Stomach (tissue), 9 donors: Measurements from ENCODE around the gene ANKRD53. TPM values are rescaled to one million over a fixed set of nuclear protein-coding genes. Genes with fewer than 3 reads are reported as not detected.

ENCODE experiments used
- DNase-seq, 2 donors: peaks; one replicate each; pipeline versions ENCODE4 v3.0.0 to v3.0.0-alpha.2; 2013 to 2019
- H3K27ac ChIP-seq, 5 donors: fragments of 200-600 bp in 4 of 5; sonication (generic) in 4 of 5; one replicate each; pipeline ENCODE4 v1.5.1; 2013 to 2019; ENCODE audit warnings: mild to moderate bottlenecking in 1 of 5, moderate library complexity in 1 of 5
- H3K27me3 ChIP-seq, 3 donors: fragments of 200-600 bp; sonication (generic); one replicate each; pipeline ENCODE4 v1.5.1; 2017 to 2019; ENCODE audit warnings: mixed run types in 1 of 3
- H3K36me3 ChIP-seq, 4 donors: fragments of 200-600 bp; sonication (generic); 1 replicate in 3 of 4; 2 replicates in 1 of 4; pipeline ENCODE4 v1.5.1; 2016 to 2019
- H3K4me1 ChIP-seq, 4 donors: fragments of 200-600 bp; sonication (generic); one replicate each; pipeline ENCODE4 v1.5.1; 2016 to 2019
- H3K4me3 ChIP-seq, 4 donors: fragments of 200-600 bp; sonication (generic) in 3 of 4; one replicate each; pipeline ENCODE4 v1.5.1; 2016 to 2019; ENCODE audit warnings: mild to moderate bottlenecking in 1 of 4
- H3K9me3 ChIP-seq, 4 donors: fragments of 200-600 bp; sonication (generic); one replicate each; pipeline ENCODE4 v1.5.1; 2016 to 2019
- EP300 ChIP-seq: sonication (generic); formaldehyde crosslinking; IDR thresholded peaks from one replicate; pipeline ENCODE4 v1.6.1; 2017; ENCODE audit warnings: antibody characterized with exemption
- POLR2A ChIP-seq, 4 donors: fragments of 450-650 bp; IDR thresholded peaks; one replicate each; pipeline ENCODE4 v1.6.1; 2016; ENCODE audit warnings: antibody characterized with exemption in 4 of 4, control low read depth in 2 of 4, mild to moderate bottlenecking in 1 of 4, moderate library complexity in 1 of 4
- POLR2AphosphoS5 ChIP-seq, 3 donors: sonication (generic); formaldehyde crosslinking; IDR thresholded peaks; one replicate each; pipeline ENCODE4 v1.6.1; 2016; ENCODE audit warnings: antibody characterized with exemption in 3 of 3
- WGBS, 5 donors: extraction: QIAGEN DNeasy Blood & Tissue Kit in 3 of 5; methylation state at CpG; one replicate each; pipeline versions ENCODE4 v1.1.5 to v1.1.7; 2013 to 2018; 5-methylcytosine and 5-hydroxymethylcytosine counted together
- intact Hi-C: fragments of 100-400 bp; cut with DNase I; formaldehyde crosslinking; loops from one replicate; pipeline ENCODE4 v1.15.1; 2023; ENCODE audit warnings: low total_unique reads
- polyA plus RNA-seq, 3 donors: library from polyadenylated mRNA; stranded (reverse); fragments of 200-250 nt; gene quantifications; one replicate each; pipeline ENCODE4 v1.2.3, GENCODE V29; 2013
- total RNA-seq, 5 donors: library from RNA; depleted of rRNA; stranded (reverse); fragments of >200 nt; gene quantifications; one replicate each; pipeline versions ENCODE4 v1.1.0 to v1.2.3, GENCODE V29; 2014 to 2016
- TF ChIP-seq, protein P1 (sequence below), 7 experiments: fragments of 450-650 bp in 4 of 7; fragments of 200-600 bp in 3 of 7; sonication (generic) in 3 of 7; IDR thresholded peaks; one replicate each; pipeline ENCODE4 v1.5.1; 2016 to 2019; ENCODE audit warnings: antibody characterized with exemption in 7 of 7, control low read depth in 2 of 7, mild to moderate bottlenecking in 1 of 7
- donor health status: healthy with polysubstance abuse.
- donor health status: Bipolar disorder and iron deficiency.
- donor health status: healthy.

Gene ANKRD53
- total and polyA plus RNA-seq, 8 donors = 0.45 to 2.3 (median 1.1) TPM; not detected in 4

DNA sequence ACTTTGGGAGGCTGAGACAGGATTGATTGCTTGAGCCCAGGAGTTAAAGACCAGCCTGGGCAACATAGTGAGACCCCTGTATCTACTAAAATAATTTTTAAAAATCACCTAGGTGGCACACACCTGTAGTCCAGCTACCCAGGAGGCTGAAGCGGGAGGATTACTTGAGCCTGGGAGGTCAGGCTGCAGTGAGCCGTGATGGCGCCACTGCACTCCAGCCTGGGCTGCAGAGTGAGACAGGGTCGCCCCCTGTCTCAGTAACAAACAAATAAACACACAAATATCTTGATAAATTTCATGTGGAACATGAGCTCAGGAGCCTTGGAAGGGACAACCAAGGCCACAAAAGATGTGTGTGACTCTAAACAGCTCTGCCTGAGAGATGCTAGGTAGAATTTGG, 11.7 kb upstream of the ANKRD53 start:
- no peak for DNase-seq
- peaks cover 0 to 57% (median 23%) of the 10 kb centered on the region in 3 donors for H3K27me3 ChIP-seq
- peaks cover 7 to 12% (median 10%) of the 10 kb centered on the region in 4 donors for H3K4me1 ChIP-seq
- no peaks in the 10 kb centered on the region for H3K9me3 ChIP-seq
- intact Hi-C loops = no loop called here
- no peak overlapping the region for H3K27ac ChIP-seq
- TF ChIP-seq, protein P1, sequence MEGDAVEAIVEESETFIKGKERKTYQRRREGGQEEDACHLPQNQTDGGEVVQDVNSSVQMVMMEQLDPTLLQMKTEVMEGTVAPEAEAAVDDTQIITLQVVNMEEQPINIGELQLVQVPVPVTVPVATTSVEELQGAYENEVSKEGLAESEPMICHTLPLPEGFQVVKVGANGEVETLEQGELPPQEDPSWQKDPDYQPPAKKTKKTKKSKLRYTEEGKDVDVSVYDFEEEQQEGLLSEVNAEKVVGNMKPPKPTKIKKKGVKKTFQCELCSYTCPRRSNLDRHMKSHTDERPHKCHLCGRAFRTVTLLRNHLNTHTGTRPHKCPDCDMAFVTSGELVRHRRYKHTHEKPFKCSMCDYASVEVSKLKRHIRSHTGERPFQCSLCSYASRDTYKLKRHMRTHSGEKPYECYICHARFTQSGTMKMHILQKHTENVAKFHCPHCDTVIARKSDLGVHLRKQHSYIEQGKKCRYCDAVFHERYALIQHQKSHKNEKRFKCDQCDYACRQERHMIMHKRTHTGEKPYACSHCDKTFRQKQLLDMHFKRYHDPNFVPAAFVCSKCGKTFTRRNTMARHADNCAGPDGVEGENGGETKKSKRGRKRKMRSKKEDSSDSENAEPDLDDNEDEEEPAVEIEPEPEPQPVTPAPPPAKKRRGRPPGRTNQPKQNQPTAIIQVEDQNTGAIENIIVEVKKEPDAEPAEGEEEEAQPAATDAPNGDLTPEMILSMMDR (IDR thresholded peaks at IDR 0.05) = no peak
- TF ChIP-seq POLR2A (IDR thresholded peaks at IDR 0.05) = no peak
- no peak for TF ChIP-seq POLR2AphosphoS5 (IDR thresholded peaks at IDR 0.05)
- TF ChIP-seq EP300 = no peak
- no peaks in the 10 kb centered on the region for H3K36me3 ChIP-seq
- WGBS, 5 donors = 58 to 70% (median 66%) methylated on average over 4 of the region's 4 CpGs
- no peak overlapping the region for H3K4me3 ChIP-seq

DNA sequence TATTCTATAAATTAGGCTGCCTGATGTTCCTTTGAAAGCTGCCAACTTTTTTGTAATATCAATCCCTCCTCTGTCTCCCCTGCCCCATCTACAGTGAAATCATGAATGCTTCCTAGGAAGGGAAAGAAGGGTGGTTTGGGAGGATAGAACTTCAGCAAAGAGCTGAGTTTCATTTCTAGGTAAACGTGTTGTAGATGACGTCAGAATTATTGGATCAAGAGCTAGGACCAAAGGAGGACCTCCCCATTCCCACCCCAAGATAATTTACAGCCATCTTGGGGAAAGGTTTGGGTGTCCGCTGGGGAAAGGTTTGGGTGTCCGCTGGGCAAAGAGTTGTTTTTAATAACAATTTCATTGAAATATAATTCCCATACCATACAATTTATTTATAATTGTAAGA, 11.2 kb upstream of the ANKRD53 start:
- no peak for TF ChIP-seq EP300
- TF ChIP-seq, protein P1 (IDR thresholded peaks at IDR 0.05) = no peak
- no peak for TF ChIP-seq POLR2AphosphoS5 (IDR thresholded peaks at IDR 0.05)
- no peak for TF ChIP-seq POLR2A (IDR thresholded peaks at IDR 0.05)
- peaks cover 7 to 12% (median 10%) of the 10 kb centered on the region in 4 donors for H3K4me1 ChIP-seq
- H3K27me3 ChIP-seq = peaks cover 0 to 52% (median 23%) of the 10 kb centered on the region in 3 donors
- no peak for DNase-seq
- no peaks in the 10 kb centered on the region for H3K36me3 ChIP-seq
- H3K4me3 ChIP-seq = no peak overlapping the region
- WGBS, 5 donors = 62 to 77% (median 71%) methylated on average over 4 of the region's 4 CpGs
- no peak overlapping the region for H3K27ac ChIP-seq
- intact Hi-C loops = no loop called here
- H3K9me3 ChIP-seq = no peaks in the 10 kb centered on the region

DNA sequence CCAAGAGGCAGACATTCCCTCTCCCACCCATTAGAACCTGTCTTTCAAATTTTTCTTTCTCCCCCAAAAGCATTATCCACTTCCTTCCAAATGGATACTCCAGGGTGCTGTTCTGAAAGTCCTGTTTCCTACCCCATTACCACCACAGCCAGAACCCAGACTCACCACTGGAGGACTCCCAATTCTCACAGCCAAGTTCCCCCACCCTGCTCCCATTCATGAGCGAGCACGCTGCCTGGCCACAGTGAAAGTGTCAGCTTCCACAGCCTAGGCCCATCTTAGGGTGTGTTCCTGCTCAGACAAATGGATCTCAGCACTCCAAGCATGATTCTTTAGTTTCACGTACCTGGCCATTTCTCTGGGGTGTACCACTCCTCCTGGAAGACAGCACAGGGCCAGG, 3.8 kb upstream of the ANKRD53 start:
- 89 to 97% (median 96%) methylated on average over 3 of the region's 3 CpGs for WGBS, 5 donors
- no peak for TF ChIP-seq EP300
- TF ChIP-seq, protein P1 (IDR thresholded peaks at IDR 0.05) = no peak
- TF ChIP-seq POLR2AphosphoS5 (IDR thresholded peaks at IDR 0.05) = no peak
- intact Hi-C loops = no loop called here

DNA sequence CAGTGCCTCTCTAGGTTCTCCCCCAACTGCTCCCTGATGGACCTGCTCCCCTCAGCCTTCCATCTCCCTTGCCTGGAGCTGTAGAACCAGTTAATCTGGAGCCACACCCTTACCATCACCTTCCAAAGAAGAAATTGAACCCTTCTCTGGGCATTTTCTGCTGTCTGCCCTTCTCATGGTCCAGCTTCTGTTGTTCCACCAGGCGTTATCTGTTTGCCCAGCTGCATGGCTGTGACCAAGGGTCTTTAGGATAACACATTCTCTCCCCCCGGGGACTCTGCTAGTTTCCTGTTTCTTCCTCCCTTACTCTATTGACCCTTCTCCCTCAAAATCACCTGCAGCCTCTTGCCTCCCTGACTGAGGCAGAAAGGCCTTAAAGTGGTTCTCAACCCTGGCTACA, 3.2 kb upstream of the ANKRD53 start:
- TF ChIP-seq, protein P1 (IDR thresholded peaks at IDR 0.05) = no peak
- TF ChIP-seq POLR2AphosphoS5 (IDR thresholded peaks at IDR 0.05) (no peak), POLR2A (IDR thresholded peaks at IDR 0.05) (no peak), EP300 (no peak)
- H3K36me3 ChIP-seq = no peaks in the 10 kb centered on the region
- H3K27me3 ChIP-seq = peaks cover 0 to 20% (median 0%) of the 10 kb centered on the region in 3 donors
- no peak for DNase-seq
- H3K4me3 ChIP-seq = no peak overlapping the region
- 62 to 71% (median 70%) methylated on average over 2 of the region's 2 CpGs for WGBS, 5 donors
- intact Hi-C loops = no loop called here
- H3K27ac ChIP-seq = no peak overlapping the region
- H3K9me3 ChIP-seq = no peaks in the 10 kb centered on the region
- peaks cover 11 to 29% (median 22%) of the 10 kb centered on the region in 4 donors for H3K4me1 ChIP-seq

More for the DNA sequence above, 3.8 kb upstream of the ANKRD53 start:
- Histone ChIP-seq H3K36me3 (no peaks in the 10 kb centered on the region), H3K27ac (no peak overlapping the region), H3K4me3 (no peak overlapping the region), H3K9me3 (no peaks in the 10 kb centered on the region), H3K27me3 (peaks cover 0 to 20% (median 0%) of the 10 kb centered on the region in 3 donors), H3K4me1 (peaks cover 11 to 29% (median 22%) of the 10 kb centered on the region in 4 donors)
- no peak for DNase-seq
